CD4-positive, alpha-beta T cell (primary cell): ENCODE measurements around the gene TM4SF1. TPM values are rescaled to one million over a fixed set of nuclear protein-coding genes. Genes with fewer than 3 reads are reported as not detected.

Experiments
- ATAC-seq: fragments of 200-7000 bp; cut with Tn5 transposase; one replicate; pipeline ENCODE4 v1.10.0; 2022; ENCODE audit warnings: mild to moderate bottlenecking; ENCODE audit not compliant: poor library complexity
- CTCF ChIA-PET: fragments of 350-600 bp; sonication (Branson Sonifier 250); formaldehyde crosslinking; loops from one replicate; lab custom pipeline; 2021; ENCODE audit warnings: antibody characterized with exemption, inconsistent platforms; lab: Charles Lee
- POLR2A ChIA-PET: fragments of 350-600 bp; sonication (Branson Sonifier 250); formaldehyde crosslinking; loops from one replicate; lab custom pipeline; 2021; ENCODE audit warnings: antibody characterized with exemption, inconsistent platforms; lab: Charles Lee
- DNase-seq, 14 experiments: peaks; one replicate each; pipeline ENCODE4 v3.0.0-alpha.2; 2013 to 2020; ENCODE audit warnings: mixed read lengths in 2 of 14
- H3K27ac ChIP-seq, 2 donors: one replicate each; pipeline versions ENCODE4 v1.5.1 to v1.7.0; 2013; ENCODE audit warnings: low read length in 2 of 2, low read depth in 1 of 2, mild to moderate bottlenecking in 1 of 2
- H3K27me3 ChIP-seq, 2 experiments: 1 replicate in 1 of 2; 2 replicates in 1 of 2; pipeline versions ENCODE4 v1.6.1 to v1.7.0; 2013; ENCODE audit warnings: low read length in 2 of 2, control low read depth in 1 of 2, mild to moderate bottlenecking in 1 of 2, moderate library complexity in 1 of 2; ENCODE audit not compliant: insufficient read depth in 2 of 2, control insufficient read depth in 1 of 2
- H3K36me3 ChIP-seq: one replicate; pipeline ENCODE4 v1.6.1; 2013; ENCODE audit warnings: low read length, control low read depth; ENCODE audit not compliant: insufficient read depth
- H3K4me1 ChIP-seq: one replicate; pipeline ENCODE4 v1.6.1; 2013; ENCODE audit warnings: low read length, control low read depth; ENCODE audit not compliant: insufficient read depth
- H3K4me3 ChIP-seq: one replicate; pipeline ENCODE4 v1.5.1; 2013; ENCODE audit warnings: mild to moderate bottlenecking, low read length, moderate library complexity
- H3K9me3 ChIP-seq, 2 experiments: 1 replicate in 1 of 2; 2 replicates in 1 of 2; pipeline versions ENCODE4 v1.6.1 to v1.7.0; 2013; ENCODE audit warnings: low read length in 2 of 2, mild to moderate bottlenecking in 2 of 2, control low read depth in 1 of 2, moderate library complexity in 1 of 2; ENCODE audit not compliant: control insufficient read depth in 1 of 2, insufficient read depth in 1 of 2
- H3K27ac Mint-ChIP-seq: one replicate; pipeline ENCODE4 v1.8.0; 2020; ENCODE audit warnings: mixed read lengths
- H3K27me3 Mint-ChIP-seq: one replicate; pipeline ENCODE4 v1.8.0; 2021; ENCODE audit warnings: mixed read lengths
- H3K36me3 Mint-ChIP-seq: one replicate; pipeline ENCODE4 v1.8.0; 2021; ENCODE audit warnings: low read depth, mixed read lengths
- H3K4me1 Mint-ChIP-seq: one replicate; pipeline ENCODE4 v1.8.0; 2021; ENCODE audit warnings: low read depth, mixed read lengths
- H3K4me3 Mint-ChIP-seq: one replicate; pipeline ENCODE4 v1.8.0; 2020; ENCODE audit warnings: mild to moderate bottlenecking, mixed read lengths
- H3K9me3 Mint-ChIP-seq: one replicate; pipeline ENCODE4 v1.8.0; 2020; ENCODE audit warnings: mixed read lengths
- intact Hi-C, 2 experiments: fragments of 100-400 bp; cut with DNase I in 1 of 2; cut with micrococcal nuclease in 1 of 2; formaldehyde crosslinking; loops; one replicate each; pipeline versions ENCODE4 v1.15.1 to v1.9.0; 2023 to 2025; cut with DNase I, micrococcal nuclease
- total RNA-seq, 174 experiments: library from RNA in 2 of 174; stranded (reverse) in 2 of 174; gene quantifications; one replicate each; pipeline ENCODE4 v1.2.3 and lab custom pipeline; 2021 to 2026
- TF ChIP-seq, protein P1 (sequence below): fragments of 200-600 bp; IDR thresholded peaks from one replicate; pipeline ENCODE4 v1.8.0; 2022; ENCODE audit warnings: antibody characterized with exemption, mild to moderate bottlenecking

The TM4SF1 gene
- total RNA-seq, 2 experiments from 2014 or later: not detected

DNA sequence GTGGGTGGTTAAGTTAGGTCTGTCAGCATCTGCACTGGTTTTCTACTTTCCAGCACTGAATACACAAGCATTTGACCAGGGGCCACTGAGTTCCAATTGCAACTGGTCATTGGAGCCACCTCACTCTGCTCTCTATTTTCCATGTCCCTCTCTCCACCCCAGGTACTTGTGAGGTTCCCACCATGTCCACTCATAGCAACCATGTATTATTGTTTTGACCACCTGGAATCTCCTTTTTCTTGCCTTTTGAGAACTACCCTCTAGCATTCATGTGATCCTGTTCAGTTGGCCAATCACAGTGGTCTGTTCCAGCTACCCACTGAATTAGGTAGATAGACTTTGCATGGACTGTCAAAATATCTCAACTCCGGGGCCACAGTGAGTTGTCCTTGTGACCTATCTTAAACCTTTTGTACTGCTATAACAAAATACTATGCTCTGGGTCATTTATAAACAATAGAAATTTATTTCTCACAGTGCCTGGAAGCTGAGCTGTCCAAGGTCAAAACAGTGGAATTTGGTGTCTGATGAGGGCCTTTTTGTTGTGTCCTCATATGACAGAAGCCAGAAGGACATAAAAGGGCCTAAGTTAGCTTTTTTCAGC is 23.8 kb downstream of the TM4SF1 start:
- H3K36me3 Mint-ChIP-seq: no peaks in the 10 kb centered on the region
- Histone ChIP-seq H3K9me3 (peaks cover 0 to 4% of the 10 kb centered on the region in 2 experiments), H3K27ac (no peak overlapping the region), H3K4me3 (no peak overlapping the region), H3K4me1 (no peaks in the 10 kb centered on the region), H3K27me3 (no peaks in the 10 kb centered on the region), H3K36me3 (no peaks in the 10 kb centered on the region)
- ChIA-PET POLR2A (no interaction called here), CTCF (interaction anchor here (0.6 kb wide), 1 partner anchor 375 kb away, joined by 3 read pairs; no protein-coding TSS in a partner anchor)
- H3K4me1 Mint-ChIP-seq: no peaks in the 10 kb centered on the region
- H3K9me3 Mint-ChIP-seq: no peaks in the 10 kb centered on the region
- intact Hi-C loops: no loop called here
- TF ChIP-seq, protein P1, sequence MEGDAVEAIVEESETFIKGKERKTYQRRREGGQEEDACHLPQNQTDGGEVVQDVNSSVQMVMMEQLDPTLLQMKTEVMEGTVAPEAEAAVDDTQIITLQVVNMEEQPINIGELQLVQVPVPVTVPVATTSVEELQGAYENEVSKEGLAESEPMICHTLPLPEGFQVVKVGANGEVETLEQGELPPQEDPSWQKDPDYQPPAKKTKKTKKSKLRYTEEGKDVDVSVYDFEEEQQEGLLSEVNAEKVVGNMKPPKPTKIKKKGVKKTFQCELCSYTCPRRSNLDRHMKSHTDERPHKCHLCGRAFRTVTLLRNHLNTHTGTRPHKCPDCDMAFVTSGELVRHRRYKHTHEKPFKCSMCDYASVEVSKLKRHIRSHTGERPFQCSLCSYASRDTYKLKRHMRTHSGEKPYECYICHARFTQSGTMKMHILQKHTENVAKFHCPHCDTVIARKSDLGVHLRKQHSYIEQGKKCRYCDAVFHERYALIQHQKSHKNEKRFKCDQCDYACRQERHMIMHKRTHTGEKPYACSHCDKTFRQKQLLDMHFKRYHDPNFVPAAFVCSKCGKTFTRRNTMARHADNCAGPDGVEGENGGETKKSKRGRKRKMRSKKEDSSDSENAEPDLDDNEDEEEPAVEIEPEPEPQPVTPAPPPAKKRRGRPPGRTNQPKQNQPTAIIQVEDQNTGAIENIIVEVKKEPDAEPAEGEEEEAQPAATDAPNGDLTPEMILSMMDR: no peak
- DNase-seq (no peak), ATAC-seq (no peak)
- H3K27me3 Mint-ChIP-seq: peaks cover 9% of the 10 kb centered on the region
- H3K4me3 Mint-ChIP-seq: no peak overlapping the region
- H3K27ac Mint-ChIP-seq: no peak overlapping the region

DNA sequence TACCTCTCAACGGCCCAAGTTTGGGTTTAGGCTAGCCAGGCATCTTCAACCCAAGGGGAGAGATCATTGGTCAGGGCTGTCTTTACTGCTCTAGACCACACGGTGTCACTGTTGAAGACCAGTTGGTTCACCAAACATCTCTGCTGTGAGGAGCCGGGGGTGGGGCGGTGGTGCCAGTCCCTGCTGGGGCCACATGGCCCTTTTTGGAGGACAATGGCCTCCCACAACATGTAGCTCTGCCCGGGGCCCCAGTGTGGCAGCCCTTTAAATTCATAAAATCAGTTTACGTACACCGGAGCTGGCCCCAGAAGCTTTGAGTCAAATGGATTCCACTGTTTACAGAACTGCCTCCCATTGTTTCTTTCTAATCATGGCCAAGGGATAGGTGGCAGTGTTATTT is 24.9 kb downstream of the TM4SF1 start:
- H3K27me3 Mint-ChIP-seq: peaks cover 15% of the 10 kb centered on the region
- Histone ChIP-seq H3K9me3 (peaks cover 0 to 4% of the 10 kb centered on the region in 2 experiments), H3K27ac (no peak overlapping the region), H3K4me3 (no peak overlapping the region), H3K27me3 (peaks cover 0 to 4% of the 10 kb centered on the region in 2 experiments), H3K36me3 (no peaks in the 10 kb centered on the region), H3K4me1 (no peaks in the 10 kb centered on the region)
- ChIA-PET POLR2A (no interaction called here), CTCF (no interaction called here)
- H3K4me3 Mint-ChIP-seq: no peak overlapping the region
- DNase-seq (peak in 4 of 14 experiments; percentile 1 to 43 (median 23)), ATAC-seq (no peak)
- TF ChIP-seq, protein P1: peak; percentile 29
- intact Hi-C loops: no loop called here
- no peaks in the 10 kb centered on the region for H3K9me3 Mint-ChIP-seq
- H3K4me1 Mint-ChIP-seq: no peaks in the 10 kb centered on the region
- no peak overlapping the region for H3K27ac Mint-ChIP-seq
- no peaks in the 10 kb centered on the region for H3K36me3 Mint-ChIP-seq

DNA sequence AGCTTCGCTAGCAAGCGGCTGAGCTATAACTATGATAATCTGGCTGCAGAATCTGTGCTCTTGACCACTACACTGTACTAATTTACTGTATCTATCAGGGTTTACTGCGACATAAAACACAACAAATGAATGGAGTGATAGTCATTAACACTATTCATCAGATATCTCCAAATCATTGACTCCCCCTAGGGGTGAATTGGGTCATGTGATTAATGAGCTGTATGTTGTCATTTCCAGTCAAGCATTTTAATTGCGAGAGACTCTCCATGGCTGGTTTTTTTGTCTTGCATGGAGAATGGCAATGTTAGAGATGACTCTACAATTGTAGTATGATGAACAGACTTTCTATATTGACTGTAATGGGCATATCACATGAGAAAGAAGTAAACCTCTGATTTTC is 33.5 kb downstream of the TM4SF1 start:
- Histone ChIP-seq H3K36me3 (no peaks in the 10 kb centered on the region), H3K27me3 (peaks cover 9 to 18% of the 10 kb centered on the region in 2 experiments), H3K4me1 (no peaks in the 10 kb centered on the region), H3K4me3 (no peak overlapping the region), H3K9me3 (no peaks in the 10 kb centered on the region), H3K27ac (no peak overlapping the region)
- Mint-ChIP-seq H3K27me3 (peaks cover 40% of the 10 kb centered on the region), H3K4me1 (no peaks in the 10 kb centered on the region), H3K36me3 (no peaks in the 10 kb centered on the region), H3K9me3 (no peaks in the 10 kb centered on the region), H3K4me3 (no peak overlapping the region), H3K27ac (no peak overlapping the region)
- TF ChIP-seq, protein P1: no peak
- ChIA-PET POLR2A (no interaction called here), CTCF (no interaction called here)
- intact Hi-C loops: no loop called here
- peak in 1 of 14 experiments; percentile 11 for DNase-seq
- no peak for ATAC-seq
